Neuron (in vitro differentiated cells): Measurements from ENCODE around the gene INSR.

Experiments
- H2AFZ ChIP-seq: one replicate; pipeline ENCODE4 v1.6.1; 2013; ENCODE audit warnings: low read depth, mild to moderate bottlenecking, inconsistent platforms, low read length, moderate library complexity
- H3K27me3 ChIP-seq: one replicate; pipeline ENCODE4 v1.6.1; 2013; ENCODE audit warnings: low read length; ENCODE audit not compliant: insufficient read depth
- H3K36me3 ChIP-seq: one replicate; pipeline ENCODE4 v1.6.1; 2013; ENCODE audit warnings: low read length; ENCODE audit not compliant: insufficient read depth
- H3K4me1 ChIP-seq: one replicate; pipeline ENCODE4 v1.6.1; 2013; ENCODE audit warnings: low read length; ENCODE audit not compliant: insufficient read depth
- H3K4me3 ChIP-seq: 2 replicates; pipeline ENCODE4 v1.5.1; 2013; ENCODE audit warnings: mild to moderate bottlenecking, low read length, moderate library complexity
- H3K9me3 ChIP-seq: one replicate; pipeline ENCODE4 v1.6.1; 2013; ENCODE audit warnings: low read length

Gene INSR

GRCh38 chr19:7115721-7116120 lies 178.5 kb downstream of the INSR start:
- Histone ChIP-seq H3K36me3 (peaks cover 21% of the 10 kb centered on the region), H3K4me1 (no peaks in the 10 kb centered on the region), H3K4me3 (no peak overlapping the region), H3K27me3 (no peaks in the 10 kb centered on the region), H2AFZ (no peak overlapping the region), H3K9me3 (no peaks in the 10 kb centered on the region)

GRCh38 chr19:7113233-7113632 lies 181.0 kb downstream of the INSR start:
- Histone ChIP-seq H3K9me3 (no peaks in the 10 kb centered on the region), H3K4me3 (no peak overlapping the region), H3K36me3 (peaks cover 12% of the 10 kb centered on the region), H3K4me1 (no peaks in the 10 kb centered on the region), H2AFZ (no peak overlapping the region), H3K27me3 (no peaks in the 10 kb centered on the region)

GRCh38 chr19:7112675-7113074 lies 181.5 kb downstream of the INSR start:
- Histone ChIP-seq H3K4me3 (no peak overlapping the region), H3K36me3 (peaks cover 12% of the 10 kb centered on the region), H3K27me3 (no peaks in the 10 kb centered on the region), H2AFZ (no peak overlapping the region), H3K9me3 (no peaks in the 10 kb centered on the region), H3K4me1 (no peaks in the 10 kb centered on the region)

- Histone ChIP-seq H3K9me3 (no peaks in the 10 kb centered on the region), H2AFZ (no peak overlapping the region), H3K4me1 (no peaks in the 10 kb centered on the region), H3K4me3 (no peak overlapping the region), H3K36me3 (no peaks in the 10 kb centered on the region), H3K27me3 (no peaks in the 10 kb centered on the region)
Measured at GRCh38 chr19:7109678-7110289, 184.4 kb downstream of the INSR start.

GRCh38 chr19:7106711-7107657 lies 187.2 kb downstream of the INSR start:
- no peak overlapping the region for H2AFZ ChIP-seq
- no peaks in the 10 kb centered on the region for H3K4me1 ChIP-seq
- H3K27me3 ChIP-seq: no peaks in the 10 kb centered on the region
- no peaks in the 10 kb centered on the region for H3K36me3 ChIP-seq
- no peak overlapping the region for H3K4me3 ChIP-seq
- H3K9me3 ChIP-seq: no peaks in the 10 kb centered on the region

GRCh38 chr19:7104747-7105447 lies 189.3 kb downstream of the INSR start:
- Histone ChIP-seq H3K36me3 (no peaks in the 10 kb centered on the region), H2AFZ (no peak overlapping the region), H3K9me3 (no peaks in the 10 kb centered on the region), H3K27me3 (no peaks in the 10 kb centered on the region), H3K4me1 (peaks cover under 1% of the 10 kb centered on the region), H3K4me3 (no peak overlapping the region)

- H3K27me3 ChIP-seq: no peaks in the 10 kb centered on the region
- H3K9me3 ChIP-seq: peaks cover 2% of the 10 kb centered on the region
- no peak overlapping the region for H2AFZ ChIP-seq
- H3K4me3 ChIP-seq: no peak overlapping the region
- peaks cover 3% of the 10 kb centered on the region for H3K4me1 ChIP-seq
- H3K36me3 ChIP-seq: no peaks in the 10 kb centered on the region
Measured at GRCh38 chr19:7101498-7102253, 192.5 kb downstream of the INSR start.

- peak overlapping the region; percentile 39 for H2AFZ ChIP-seq
- H3K4me3 ChIP-seq: peak overlapping the region; percentile 57
- H3K36me3 ChIP-seq: no peaks in the 10 kb centered on the region
- no peaks in the 10 kb centered on the region for H3K27me3 ChIP-seq
- H3K4me1 ChIP-seq: peaks cover 3% of the 10 kb centered on the region
- H3K9me3 ChIP-seq: peaks cover 12% of the 10 kb centered on the region
Measured at GRCh38 chr19:7099597-7099921, 194.7 kb downstream of the INSR start.

GRCh38 chr19:7098701-7099596 lies 195.3 kb downstream of the INSR start:
- Histone ChIP-seq H2AFZ (peak overlapping the region; percentile 39), H3K9me3 (peaks cover 12% of the 10 kb centered on the region), H3K27me3 (no peaks in the 10 kb centered on the region), H3K36me3 (no peaks in the 10 kb centered on the region), H3K4me1 (peaks cover 3% of the 10 kb centered on the region), H3K4me3 (peak overlapping the region; percentile 57)

- Histone ChIP-seq H3K27me3 (no peaks in the 10 kb centered on the region), H3K36me3 (no peaks in the 10 kb centered on the region), H3K4me1 (peaks cover 3% of the 10 kb centered on the region), H2AFZ (peak overlapping the region; percentile 6), H3K9me3 (peaks cover 15% of the 10 kb centered on the region), H3K4me3 (peak overlapping the region; percentile 57)
Measured at GRCh38 chr19:7098096-7098495, 196.1 kb downstream of the INSR start.

- Histone ChIP-seq H3K27me3 (no peaks in the 10 kb centered on the region), H2AFZ (no peak overlapping the region), H3K36me3 (peaks cover 37% of the 10 kb centered on the region), H3K4me3 (no peak overlapping the region), H3K9me3 (peaks cover 47% of the 10 kb centered on the region), H3K4me1 (no peaks in the 10 kb centered on the region)
Measured at GRCh38 chr19:7088999-7089398, 205.2 kb downstream of the INSR start.
